Measurements from ENCODE around the gene SH3RF2.
"Not testable (repeated sequence)": the region's sequence is repeated elsewhere in the genome, so short reads cannot be mapped to it uniquely, and the experiment has no call there.

GRCh38 chr5:145964008-145964407, 27.6 kb downstream of the SH3RF2 start:
- TF ChIP-seq NRF1 (conservative IDR thresholded peaks at IDR 0.05; ENCODE audit: low read depth, low read length); MTA3 (IDR thresholded peaks at IDR 0.05; ENCODE audit: borderline replicate concordance, low read length); CTCF (IDR thresholded peaks at IDR 0.05 in 2 of 3, conservative IDR thresholded peaks at IDR 0.05 in 1 of 3; ENCODE audit: control insufficient read depth in 2 of 3, extremely low read depth in 1 of 3, insufficient read depth in 1 of 3, low read depth in 3 of 3, low read length in 3 of 3): not testable (repeated sequence)

Data from GM12878 (cell line).